ENCODE data around the gene RASAL3. TPM values are rescaled to one million over a fixed set of nuclear protein-coding genes. Genes with fewer than 3 reads are reported as not detected.

The RASAL3 gene
- total and polyA plus RNA-seq, 2 of the 8 experiments (the other 6 are each of a cell fraction or from before 2014, with no cell fraction given) = 0.19 to 0.63 TPM

DNA sequence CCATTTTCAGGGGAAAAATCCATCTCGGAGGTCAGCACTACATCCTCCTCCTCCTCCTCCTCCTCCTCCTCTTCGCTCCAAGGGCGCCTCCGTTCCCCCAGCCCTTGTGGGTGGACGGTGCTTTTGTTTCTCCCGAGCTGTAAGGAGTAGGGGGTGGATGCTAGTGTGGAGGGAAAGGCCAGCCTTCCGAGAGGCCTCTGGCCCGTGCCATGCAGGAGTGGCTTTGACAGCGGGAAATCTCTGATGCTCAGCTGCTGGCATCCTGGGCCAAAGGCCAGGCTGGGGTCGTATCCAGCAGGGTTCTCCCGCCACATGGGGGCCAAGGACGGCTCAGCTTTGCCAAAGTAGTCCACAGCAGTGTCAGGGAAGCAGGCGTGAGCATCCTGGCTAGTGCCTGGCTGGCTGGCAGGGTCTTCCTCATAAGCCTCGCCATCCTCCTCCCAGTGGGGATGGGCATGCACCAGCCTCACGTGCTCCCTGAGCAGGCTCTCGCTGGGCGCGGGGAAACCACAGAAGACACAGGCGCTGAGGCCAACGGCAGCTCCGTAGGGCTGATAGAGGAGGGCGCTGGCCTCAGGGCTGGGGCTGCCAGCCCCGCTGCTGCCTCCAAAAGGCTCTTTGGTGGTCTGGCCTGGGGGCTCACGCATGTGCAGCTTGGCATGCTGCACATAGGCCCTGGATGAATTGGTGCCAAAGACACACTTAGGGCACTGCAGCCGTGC lies 25.1 kb downstream of the RASAL3 start:
- CTCF ChIA-PET (ENCODE audit: partially characterized antibody) = interaction anchor here (1.1 to 7.5 kb wide), 3 partner anchors 9 to 19 kb away, joined by 3 to 48 read pairs (median 8); partner anchors contain the start of gene AKAP8L
- POLR2A ChIA-PET (ENCODE audit: partially characterized antibody) = interaction anchor here (2.6 kb wide), 1 partner anchor 20 kb away, joined by 8 read pairs; the partner anchor contains the start of gene AKAP8L

More for the DNA sequence above, 25.1 kb downstream of the RASAL3 start:
- no peak overlapping the region for H3K4ac ChIP-seq (replicated peaks; ENCODE audit: insufficient read length, low read depth, low read length)
- H3K9ac ChIP-seq (replicated peaks in 1 of 4; ENCODE audit: extremely low read depth in 1 of 4, low read depth in 3 of 4, low read length in 3 of 4) = no peak overlapping the region
- H3K79me2 ChIP-seq (ENCODE audit: control insufficient read depth in 1 of 2, insufficient read depth in 2 of 2, low read length in 2 of 2) = no peaks in the 10 kb centered on the region
- H4K20me1 ChIP-seq (replicated peaks in 1 of 2; ENCODE audit: control insufficient read depth in 1 of 2, insufficient read depth in 2 of 2, low read length in 2 of 2) = no peaks in the 10 kb centered on the region
- no peak overlapping the region for H2BK15ac ChIP-seq (ENCODE audit: low read length)
- no peak overlapping the region for H3K4me3 ChIP-seq (ENCODE audit: extremely low read depth in 1 of 4, insufficient read depth in 2 of 4, low read depth in 3 of 4, low read length in 4 of 4)
- no peak overlapping the region for H2BK12ac ChIP-seq (ENCODE audit: low read depth, low read length)
- DNase-seq (ENCODE audit: low read depth in 1 of 2, low spot score in 2 of 2) (no peak), FAIRE-seq (no peak)
- H3K56ac ChIP-seq (replicated peaks; ENCODE audit: insufficient read length, low read depth, low read length) = no peak overlapping the region
- H3K23ac ChIP-seq (ENCODE audit: insufficient read length) = no peak overlapping the region
- no peaks in the 10 kb centered on the region for H3K27me3 ChIP-seq (replicated peaks in 1 of 4; ENCODE audit: control insufficient read depth in 3 of 4, extremely low read depth in 1 of 4, insufficient read depth in 3 of 4, low read length in 3 of 4)
- no peak overlapping the region for H4K8ac ChIP-seq (ENCODE audit: extremely low read depth, insufficient read depth, low read length)
- H3K23me2 ChIP-seq (ENCODE audit: low read depth, low read length) = no peaks in the 10 kb centered on the region
- no peak overlapping the region for H3K18ac ChIP-seq (ENCODE audit: extremely low read depth, low read length)
- H3K14ac ChIP-seq (ENCODE audit: insufficient read length) = no peak overlapping the region
- no peak overlapping the region for H2AK5ac ChIP-seq (ENCODE audit: low read depth, low read length)
- H4K91ac ChIP-seq (replicated peaks; ENCODE audit: insufficient read length, low read length) = no peak overlapping the region
- WGBS, 2 experiments (ENCODE audit: extremely low coverage in 1 of 2, insufficient coverage in 1 of 2, insufficient read length in 1 of 2, insufficient replicate concordance in 2 of 2, low coverage in 1 of 2, low lambda C conversion rate in 2 of 2, missing lambda C conversion rate in 1 of 2) = 83% methylated on average over 22 of the region's 25 CpGs; no CpG with 5 or more reads in 1 of the 2 experiments
- H3K27ac ChIP-seq (ENCODE audit: low read depth, low read length) = no peak overlapping the region
- no peak overlapping the region for H3K4me2 ChIP-seq (ENCODE audit: insufficient read depth in 1 of 2, low read depth in 2 of 2, low read length in 2 of 2)
- H2BK120ac ChIP-seq (replicated peaks; ENCODE audit: low read depth, low read length) = no peak overlapping the region
- no peak overlapping the region for H4K5ac ChIP-seq (ENCODE audit: insufficient read length, low read depth, low read length)
- TF ChIP-seq CREB1 (IDR thresholded peaks at IDR 0.05) (no peak), EP300 (IDR thresholded peaks at IDR 0.05; ENCODE audit: borderline replicate concordance in 1 of 2, low read depth in 2 of 2, low read length in 2 of 2) (no peak), BACH1 (IDR thresholded peaks at IDR 0.05; ENCODE audit: low read length) (no peak), GABPA (IDR thresholded peaks at IDR 0.05; ENCODE audit: borderline replicate concordance, insufficient read depth, low read length) (no peak), GTF2F1 (IDR thresholded peaks at IDR 0.05; ENCODE audit: borderline replicate concordance, low read depth, low read length) (no peak), CEBPB (IDR thresholded peaks at IDR 0.05; ENCODE audit: low read depth, low read length) (no peak), SP4 (IDR thresholded peaks at IDR 0.05; ENCODE audit: low read length) (no peak), SIN3A (conservative IDR thresholded peaks at IDR 0.05 in 1 of 2, IDR thresholded peaks at IDR 0.05 in 1 of 2; ENCODE audit: low read depth in 1 of 2, low read length in 2 of 2) (no peak)
- H3K9me3 ChIP-seq (ENCODE audit: insufficient read depth in 2 of 2, low read depth in 1 of 2, low read length in 1 of 2) = no peaks in the 10 kb centered on the region
- H3K4me1 ChIP-seq (replicated peaks in 1 of 4; ENCODE audit: control insufficient read depth in 3 of 4, insufficient read depth in 4 of 4, low read length in 3 of 4) = no peaks in the 10 kb centered on the region; a peak in 1 of 7 replicates
- H3K79me1 ChIP-seq (ENCODE audit: low read depth, low read length) = no peaks in the 10 kb centered on the region
- no peaks in the 10 kb centered on the region for H3K36me3 ChIP-seq (ENCODE audit: control insufficient read depth in 2 of 4, insufficient read depth in 4 of 4, low read length in 3 of 4)
- no peak overlapping the region for H2BK20ac ChIP-seq (ENCODE audit: low read length)
- H2AFZ ChIP-seq (ENCODE audit: low read length) = no peak overlapping the region
- H2BK5ac ChIP-seq (ENCODE audit: low read depth, low read length) = no peak overlapping the region

All from H1 (cell line).